ENCODE results near the gene EFHB.

- no peak for TF ChIP-seq EZH2 (IDR thresholded peaks at IDR 0.05; ENCODE audit: borderline replicate concordance, low read length)
- TF ChIP-seq, protein P1, sequence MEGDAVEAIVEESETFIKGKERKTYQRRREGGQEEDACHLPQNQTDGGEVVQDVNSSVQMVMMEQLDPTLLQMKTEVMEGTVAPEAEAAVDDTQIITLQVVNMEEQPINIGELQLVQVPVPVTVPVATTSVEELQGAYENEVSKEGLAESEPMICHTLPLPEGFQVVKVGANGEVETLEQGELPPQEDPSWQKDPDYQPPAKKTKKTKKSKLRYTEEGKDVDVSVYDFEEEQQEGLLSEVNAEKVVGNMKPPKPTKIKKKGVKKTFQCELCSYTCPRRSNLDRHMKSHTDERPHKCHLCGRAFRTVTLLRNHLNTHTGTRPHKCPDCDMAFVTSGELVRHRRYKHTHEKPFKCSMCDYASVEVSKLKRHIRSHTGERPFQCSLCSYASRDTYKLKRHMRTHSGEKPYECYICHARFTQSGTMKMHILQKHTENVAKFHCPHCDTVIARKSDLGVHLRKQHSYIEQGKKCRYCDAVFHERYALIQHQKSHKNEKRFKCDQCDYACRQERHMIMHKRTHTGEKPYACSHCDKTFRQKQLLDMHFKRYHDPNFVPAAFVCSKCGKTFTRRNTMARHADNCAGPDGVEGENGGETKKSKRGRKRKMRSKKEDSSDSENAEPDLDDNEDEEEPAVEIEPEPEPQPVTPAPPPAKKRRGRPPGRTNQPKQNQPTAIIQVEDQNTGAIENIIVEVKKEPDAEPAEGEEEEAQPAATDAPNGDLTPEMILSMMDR (conservative IDR thresholded peaks at IDR 0.05 in 1 of 2, IDR thresholded peaks at IDR 0.05 in 1 of 2; ENCODE audit: extremely low read depth in 1 of 2, insufficient read depth in 1 of 2, low read depth in 1 of 2, low read length in 2 of 2), result no peak
Measured at GRCh38 chr3:19945969-19946831, 12.2 kb upstream of the EFHB start.

Data from mammary epithelial cell (primary cell).